Inflammatory macrophage treated with lipopolysaccharide for 4 hours (primary cell): Measurements from ENCODE around the gene TEP1.
"Not testable (repeated sequence)": the region's sequence is repeated elsewhere in the genome, so short reads cannot be mapped to it uniquely, and the experiment has no call there.

Experiments used
- DNase-seq: peaks from one replicate; pipeline ENCODE4 v3.0.0-alpha.2; 2020

The TEP1 gene

DNA sequence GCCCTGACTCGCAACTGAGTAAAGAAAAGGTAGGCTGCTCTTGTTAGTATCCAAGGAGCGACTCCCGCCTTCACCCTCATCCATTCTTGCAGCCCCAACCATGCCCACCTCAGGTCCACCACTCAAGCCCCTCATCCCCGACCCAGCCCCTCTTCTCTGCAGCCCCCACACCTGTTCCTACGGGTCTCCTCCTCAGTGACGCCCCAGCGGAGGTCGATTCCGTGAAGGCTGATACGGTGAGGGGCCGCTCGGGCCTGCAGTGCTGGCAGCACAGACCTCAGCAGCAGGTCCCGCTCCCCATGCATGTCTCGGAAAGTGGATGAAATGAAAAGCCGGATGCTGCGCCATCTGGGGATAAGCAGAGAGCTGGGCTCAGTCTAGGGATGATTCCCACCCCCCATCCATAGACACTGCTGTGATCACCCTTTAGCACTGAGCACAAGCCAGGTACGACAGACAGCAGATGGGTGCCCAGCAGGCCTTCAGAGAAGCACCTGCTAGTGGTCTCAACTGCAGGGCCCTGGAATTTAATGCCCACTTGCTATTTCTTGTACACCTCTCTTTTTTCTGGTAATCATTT, 26.9 kb downstream of the TEP1 start:
- no peak for DNase-seq

DNA sequence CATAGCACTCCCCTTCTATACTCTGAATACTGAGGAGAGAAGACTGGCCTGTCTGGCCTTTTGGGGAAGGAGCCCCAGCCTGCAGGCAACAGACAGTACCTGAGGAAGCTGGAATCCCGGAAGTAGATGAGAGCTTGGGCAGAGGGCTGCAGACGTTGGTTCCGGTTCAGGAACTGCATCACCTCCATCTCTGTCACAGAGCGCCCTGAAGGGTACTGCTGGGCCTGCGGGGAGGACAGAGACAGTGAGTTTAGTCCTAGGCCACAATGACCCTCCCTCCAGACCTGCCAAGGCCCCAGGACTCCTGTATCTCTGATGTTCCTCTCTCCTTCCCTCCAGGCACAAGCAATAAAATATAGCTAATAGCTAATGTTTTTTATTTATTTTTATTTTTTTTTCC, 28.4 kb downstream of the TEP1 start:
- DNase-seq: no peak

DNA sequence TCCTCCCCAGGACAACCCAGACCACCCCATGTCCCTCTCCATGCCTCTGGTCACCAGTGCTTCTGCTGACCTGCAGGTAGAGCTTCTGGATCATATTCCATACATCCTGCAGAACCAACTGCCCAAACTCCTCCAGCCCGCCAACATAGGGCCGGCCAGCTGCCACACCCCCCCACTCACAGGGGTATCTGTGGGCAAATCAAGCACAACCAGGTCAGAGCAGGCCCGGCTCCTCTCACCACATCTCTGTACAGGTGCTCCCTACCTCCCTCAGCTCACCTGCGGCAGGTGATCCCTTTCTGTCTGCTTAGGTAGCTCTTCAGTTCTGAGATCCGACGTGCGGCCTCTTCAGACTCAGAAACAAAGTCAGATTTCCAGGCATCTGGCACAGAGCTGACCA, 29.0 kb downstream of the TEP1 start:
- DNase-seq: no peak

DNA sequence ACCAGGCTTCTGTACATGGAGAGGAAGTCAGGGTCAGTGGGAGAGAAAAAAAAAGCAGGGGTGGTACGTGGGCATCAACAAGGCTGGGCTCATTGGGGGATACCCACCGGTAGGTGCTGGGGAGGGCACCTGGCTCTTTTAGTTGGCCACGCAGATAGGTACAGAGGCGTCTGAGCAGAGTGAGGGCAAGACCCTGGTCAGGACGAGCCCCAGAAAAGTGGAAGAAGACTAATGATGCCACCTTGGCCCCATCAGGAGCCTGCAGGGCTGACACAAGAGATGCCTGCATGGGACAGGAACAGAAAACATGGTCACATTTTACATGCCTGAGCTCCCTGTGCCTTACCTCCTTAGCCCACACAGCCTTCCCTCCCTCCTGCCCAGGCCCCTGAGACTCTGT, 29.7 kb downstream of the TEP1 start:
- DNase-seq: no peak

DNA sequence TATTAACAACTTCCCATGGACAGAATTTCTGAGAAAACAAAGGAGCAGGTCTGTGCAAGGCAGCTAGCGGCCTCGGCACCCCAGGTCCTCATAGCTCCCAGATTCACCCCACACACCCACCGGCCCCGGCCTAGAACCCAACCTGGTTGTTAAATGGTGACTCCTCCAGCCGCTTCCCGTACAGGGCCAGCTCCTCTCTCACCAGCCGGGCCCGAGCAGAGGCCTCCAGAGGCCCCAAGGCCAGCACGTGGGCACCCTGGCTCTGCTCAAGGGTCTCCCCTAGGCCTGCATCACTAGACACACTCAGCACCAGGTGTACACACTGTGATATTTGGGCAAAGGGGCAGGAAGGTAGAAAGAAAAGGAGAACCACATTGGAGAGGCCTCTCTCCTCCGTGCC, 30.3 kb downstream of the TEP1 start:
- DNase-seq: no peak

DNA sequence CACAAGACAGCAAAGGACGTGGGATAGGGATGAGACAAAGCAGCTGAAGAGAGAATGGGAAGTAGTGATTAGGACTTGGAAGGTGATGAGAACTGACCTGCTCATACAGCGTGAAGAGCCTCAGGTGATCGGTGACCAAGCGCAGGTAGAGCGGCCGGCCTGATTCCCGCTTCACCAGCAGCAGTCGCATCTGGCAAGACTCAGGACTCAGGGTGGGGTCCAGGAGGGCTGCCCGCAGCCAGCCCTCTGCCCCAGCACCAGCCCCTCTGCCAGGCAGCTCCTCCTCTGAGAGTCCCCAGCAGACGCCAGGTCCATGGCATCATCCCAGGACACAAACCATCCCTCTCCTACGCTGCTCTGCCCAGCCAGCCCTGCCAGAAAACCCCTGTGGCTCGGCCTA, 30.8 kb downstream of the TEP1 start:
- no peak for DNase-seq

DNA sequence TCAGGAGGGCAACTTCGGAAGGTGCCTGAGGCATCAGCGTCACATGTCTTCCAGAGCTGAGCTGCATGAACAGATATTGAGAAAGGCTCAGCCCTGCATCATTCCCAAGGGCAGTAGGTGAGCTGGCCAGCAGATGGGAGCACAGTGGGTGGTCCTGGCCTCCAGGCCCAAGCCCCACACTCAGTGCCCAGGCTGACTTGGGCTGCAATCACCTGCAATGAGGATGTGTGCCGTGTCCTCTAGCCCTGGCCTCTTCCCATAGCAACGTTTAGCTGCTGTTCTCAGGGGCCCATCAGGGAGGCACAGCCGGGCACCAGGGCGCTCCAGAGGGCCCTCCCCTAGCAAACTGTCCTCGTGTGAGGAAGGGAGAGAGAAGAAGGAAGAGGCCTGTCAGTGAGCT, 32.0 kb downstream of the TEP1 start:
- DNase-seq: no peak

DNA sequence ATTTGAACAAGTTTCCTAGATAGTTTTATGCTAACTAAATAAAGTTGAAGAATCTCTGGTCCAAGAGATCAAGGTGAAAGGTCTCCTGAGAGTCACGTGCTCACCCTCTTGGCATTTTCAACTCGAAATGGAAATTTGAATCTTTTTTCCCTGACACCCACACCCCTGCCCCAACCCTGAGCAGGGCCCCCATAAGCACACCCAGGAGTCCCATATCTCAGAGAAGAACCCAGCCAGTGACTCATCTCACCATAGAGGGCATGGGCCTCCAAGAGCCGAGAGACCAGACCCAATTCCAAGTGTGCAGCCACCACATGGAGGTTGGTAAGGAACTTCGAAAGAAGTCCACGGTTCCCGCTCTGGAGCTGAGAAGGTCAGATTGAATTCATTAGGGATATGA, 32.6 kb downstream of the TEP1 start:
- no peak for DNase-seq

DNA sequence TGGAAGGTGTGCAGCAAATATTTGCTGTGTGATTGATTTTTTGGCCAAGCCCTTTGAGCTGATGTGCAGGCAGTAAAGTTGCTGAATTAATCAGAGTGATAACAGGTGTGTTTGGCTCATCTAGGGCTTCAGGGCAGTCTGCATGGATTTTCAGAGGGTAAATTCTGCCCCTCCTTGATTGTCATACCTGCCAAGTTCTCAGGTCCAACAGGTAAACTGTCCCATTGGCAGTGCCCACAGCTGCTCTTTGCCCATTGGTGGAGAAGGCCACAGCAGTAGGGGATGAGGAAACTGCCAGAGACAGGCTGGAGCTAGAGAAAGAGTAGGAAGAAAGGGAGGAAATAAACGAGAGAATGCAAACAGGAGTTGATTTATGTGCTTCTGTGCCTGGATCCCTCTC, 33.6 kb downstream of the TEP1 start:
- no peak for DNase-seq

DNA sequence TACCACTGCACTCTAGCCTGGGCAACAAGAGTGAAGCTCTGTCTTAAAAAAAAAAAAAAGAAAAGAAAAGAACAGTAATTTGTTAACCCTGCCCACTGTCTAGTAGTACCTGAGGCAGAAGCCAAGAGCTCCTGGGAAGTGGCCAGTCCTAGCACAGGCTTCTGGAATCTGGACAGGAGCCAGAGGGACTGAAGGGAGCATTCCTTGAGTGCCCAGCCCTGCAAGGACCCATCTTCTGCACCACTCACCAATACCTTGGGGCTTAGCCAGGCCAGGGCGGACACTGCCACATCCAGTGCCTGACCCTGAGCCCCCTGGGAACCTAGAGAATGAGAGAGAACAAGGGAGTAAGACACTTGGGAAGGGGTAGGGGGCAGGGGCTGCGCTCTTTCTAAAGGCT, 36.1 kb downstream of the TEP1 start:
- DNase-seq: no peak

DNA sequence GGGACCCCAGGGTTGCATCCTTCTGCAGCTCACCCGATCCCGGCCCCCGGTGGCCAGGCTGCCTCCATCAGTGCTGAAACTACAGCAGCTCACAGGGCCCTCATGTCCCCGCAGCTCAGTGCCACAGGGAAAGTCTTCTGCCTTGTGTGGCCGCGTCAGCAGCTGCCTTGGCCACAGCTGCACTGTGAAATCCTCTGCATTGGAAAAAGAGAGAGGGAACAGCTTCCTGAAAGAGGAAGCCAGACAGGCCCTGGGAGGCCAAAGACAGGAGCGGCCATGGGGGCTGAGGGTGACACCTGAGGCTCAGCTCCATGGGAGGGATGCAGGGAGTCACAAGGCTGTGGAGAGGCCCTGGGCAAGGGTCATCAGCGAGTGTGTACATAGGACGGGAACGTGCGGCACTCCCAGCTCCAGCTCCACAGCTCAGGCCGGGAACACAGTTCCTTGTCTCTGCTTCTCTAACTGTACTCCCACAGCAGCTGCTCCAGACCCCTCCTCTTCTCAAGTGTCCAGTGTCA, 37.2 kb downstream of the TEP1 start:
- no peak for DNase-seq

DNA sequence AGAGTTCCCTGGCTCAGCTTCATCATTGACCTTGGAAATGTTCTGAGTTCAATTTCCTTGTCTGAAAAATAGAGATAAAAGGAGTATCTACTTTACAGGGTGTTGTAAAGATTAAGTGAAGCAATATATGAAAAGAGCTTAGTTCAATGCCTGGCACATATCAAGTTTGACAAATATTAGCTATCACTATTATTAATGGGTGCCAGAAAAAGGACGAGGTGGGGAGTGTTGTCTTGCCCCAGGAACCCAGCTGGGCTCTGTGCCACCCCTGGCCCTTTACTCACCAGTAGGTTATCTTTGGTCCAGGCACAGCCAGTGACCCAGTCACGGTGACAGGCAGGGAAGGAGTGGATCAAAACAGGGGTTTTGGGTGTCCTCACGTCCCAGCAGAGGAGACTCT, 37.8 kb downstream of the TEP1 start:
- DNase-seq: no peak

DNA sequence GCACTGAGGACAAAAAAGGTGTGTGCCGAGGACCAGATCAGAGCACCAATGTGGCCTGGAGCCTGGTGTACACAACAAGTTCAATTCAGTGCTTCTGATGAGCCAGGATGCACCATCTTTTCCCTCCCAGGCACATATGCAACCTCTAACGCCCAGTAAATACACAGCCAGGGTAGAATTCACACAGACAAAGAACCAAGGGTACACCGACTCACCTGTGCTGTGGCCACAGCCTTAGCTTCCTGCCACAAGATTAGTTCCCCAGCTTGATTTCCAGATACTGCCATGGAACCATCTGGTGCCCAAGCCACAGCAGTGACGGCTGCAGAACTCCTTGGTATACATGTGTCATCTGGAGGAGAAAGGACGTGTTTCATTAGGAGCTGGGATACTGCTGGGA, 40.5 kb downstream of the TEP1 start:
- no peak for DNase-seq

DNA sequence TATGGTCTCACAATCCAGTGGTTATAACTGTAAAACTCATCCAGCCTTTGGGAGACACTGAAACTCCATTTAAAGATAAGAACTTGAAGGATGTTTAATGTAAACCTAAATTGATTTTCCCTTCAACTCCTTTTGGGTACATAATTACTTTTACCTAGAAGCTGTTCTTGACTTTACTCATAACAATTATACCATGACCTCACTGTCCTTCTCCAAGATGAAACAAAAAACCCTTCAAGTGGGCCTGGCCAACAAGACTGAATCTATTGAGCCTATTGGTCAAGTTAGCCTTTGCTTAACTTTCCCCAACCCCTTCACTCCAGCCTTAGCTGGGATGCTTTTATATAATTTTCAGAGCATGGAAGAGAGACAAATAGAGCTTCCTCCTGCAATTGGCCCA, 47.4 kb downstream of the TEP1 start:
- DNase-seq: no peak

DNA sequence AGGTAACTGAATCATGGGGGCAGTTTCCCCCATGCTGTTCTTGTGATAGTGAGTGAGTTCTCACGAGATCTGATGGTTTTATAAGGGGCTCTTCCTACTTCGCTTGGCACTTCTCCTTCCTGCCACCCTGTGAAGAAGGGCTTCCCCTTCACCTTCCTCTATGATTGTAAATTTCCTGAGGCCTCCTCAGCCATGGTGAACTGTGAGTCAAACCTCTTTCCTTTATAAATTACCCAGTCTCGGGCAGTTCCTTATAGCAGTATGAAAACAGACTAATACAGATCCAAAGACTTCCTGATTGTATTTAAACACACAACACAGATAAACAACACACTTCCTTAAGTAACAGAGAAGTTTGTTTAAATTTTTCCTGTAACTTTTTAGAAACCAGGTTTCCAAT, 54.8 kb downstream of the TEP1 start:
- peak; percentile 53 for DNase-seq

DNA sequence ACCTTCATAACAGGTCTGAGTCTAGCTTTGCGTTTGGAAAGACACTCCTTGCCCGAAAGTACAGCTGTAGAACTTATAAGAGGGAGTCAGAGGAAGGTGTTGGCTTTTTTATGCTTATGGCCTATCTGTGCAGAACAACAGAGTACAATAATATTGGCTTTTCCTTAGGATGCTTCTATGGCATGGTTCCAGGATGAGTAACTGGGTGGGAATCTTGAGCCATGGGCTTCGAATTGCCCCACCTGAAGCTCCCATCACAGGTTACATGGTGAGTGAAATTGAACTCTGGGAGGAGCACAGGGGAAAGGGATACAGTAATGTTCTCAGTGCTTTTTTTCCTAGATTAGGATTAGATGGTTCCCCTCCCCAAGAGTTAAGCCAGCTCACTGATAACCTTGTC, 56.9 kb downstream of the TEP1 start:
- no peak for DNase-seq

DNA sequence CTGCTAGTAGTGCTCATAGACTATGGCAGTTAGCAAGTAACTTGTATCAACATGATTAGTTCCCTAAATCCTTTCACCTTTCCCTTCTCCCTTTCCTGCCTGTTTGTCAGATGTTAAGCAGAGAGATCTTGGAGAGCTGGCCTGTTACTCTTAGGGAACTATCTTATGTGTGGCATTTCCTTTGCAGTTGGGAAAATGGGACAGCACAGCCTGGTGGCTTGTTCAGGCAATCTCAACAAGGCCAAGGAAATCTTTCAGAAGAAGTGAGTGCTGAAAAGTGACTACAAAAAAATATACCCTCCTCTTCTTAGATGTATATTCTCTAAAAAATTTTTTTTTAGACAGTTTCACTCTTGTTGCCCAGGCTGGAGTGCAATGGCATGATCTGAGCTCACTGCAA, 62.4 kb downstream of the TEP1 start:
- no peak for DNase-seq

DNA sequence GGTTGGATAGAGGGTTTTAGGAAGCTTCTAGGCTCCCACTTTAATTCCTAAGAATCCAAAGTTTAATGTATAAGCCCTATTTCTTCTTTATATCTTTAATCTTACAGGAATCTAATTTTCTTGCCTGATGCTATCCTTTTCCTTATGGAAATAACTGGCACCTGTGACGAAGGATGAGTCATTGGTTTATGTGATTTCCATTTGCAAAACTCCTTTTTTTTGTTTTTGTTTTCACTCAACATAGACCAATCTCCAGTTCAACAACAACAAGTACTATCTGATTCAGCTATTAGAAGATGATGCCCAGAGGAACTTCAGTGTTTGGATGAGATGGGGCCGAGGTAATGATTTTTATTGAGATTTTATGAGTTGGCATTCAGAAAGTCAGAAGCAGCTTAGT, 63.0 kb downstream of the TEP1 start:
- no peak for DNase-seq

DNA sequence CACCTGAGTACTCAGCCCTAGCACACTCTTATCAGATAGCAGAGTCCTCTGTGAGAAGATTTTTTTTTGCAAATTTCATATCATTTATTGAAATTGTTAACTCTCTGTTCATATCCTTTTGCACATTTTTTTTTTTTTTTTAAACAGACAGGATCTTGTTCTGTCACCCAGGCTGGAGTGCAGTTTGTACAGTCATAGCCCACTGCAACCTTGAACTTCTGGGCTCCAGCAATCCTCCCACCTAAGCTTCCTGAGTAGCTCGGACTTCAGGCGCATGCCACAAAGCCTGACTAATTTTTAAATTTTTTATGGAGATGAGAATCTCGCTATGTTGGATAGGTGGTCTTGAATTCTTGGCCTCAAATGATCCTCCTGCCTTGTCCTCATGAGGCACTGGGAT, 65.6 kb downstream of the TEP1 start:
- DNase-seq: no peak

DNA sequence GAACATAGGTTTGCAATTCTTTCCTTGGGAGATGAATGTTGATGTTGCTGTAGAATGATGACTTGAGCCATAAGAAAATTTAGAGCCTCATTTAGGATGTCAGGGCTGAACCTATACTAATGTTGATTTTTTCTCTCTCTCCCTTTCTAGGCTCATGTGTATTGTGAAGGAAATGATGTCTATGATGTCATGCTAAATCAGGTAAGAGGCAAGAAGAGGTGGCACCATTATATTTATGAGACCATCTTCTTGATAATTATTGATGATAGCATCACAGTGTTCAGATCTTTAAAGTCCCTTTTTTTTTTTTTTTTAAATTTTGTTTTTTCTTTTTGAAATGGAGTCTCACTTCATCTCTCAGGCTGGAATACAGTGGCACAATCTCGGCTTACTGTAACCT, 66.6 kb downstream of the TEP1 start:
- DNase-seq: no peak

DNA sequence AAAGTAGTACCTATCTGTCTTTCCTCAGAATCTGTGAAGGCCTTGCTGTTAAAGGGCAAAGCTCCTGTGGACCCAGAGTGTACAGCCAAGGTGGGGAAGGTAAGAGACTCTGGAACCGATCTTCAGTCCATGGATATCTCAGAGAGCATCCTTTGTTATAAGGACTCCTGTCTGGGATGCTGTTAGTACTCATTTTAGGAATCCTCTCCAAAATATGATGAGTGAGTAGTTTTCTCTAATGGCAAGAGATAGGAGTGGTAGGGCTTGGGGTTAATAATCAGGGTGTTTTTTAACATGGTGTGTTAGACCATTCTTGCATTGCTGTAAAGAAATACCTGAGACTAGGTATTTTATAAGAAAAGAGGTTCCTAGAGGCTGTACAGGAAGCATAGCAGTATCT, 67.9 kb downstream of the TEP1 start:
- DNase-seq: no peak

DNA sequence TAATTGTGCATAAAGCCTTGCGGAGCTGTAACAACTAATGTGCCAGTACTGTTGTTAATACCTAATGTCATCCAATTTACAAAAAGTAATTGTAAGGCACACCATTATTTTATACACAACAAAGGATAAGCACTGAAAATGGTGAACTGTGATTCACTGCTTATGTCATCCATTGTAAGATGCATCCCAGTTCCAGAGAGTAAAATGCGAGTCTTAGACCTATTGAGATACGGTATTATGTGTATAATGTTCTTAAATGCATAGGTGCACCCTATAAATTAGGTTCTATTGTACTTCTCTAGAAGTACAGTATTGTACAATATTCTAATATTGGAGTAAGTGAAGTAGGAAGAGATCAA, 69.5 kb downstream of the TEP1 start:
- peak; percentile 22 for DNase-seq

DNA sequence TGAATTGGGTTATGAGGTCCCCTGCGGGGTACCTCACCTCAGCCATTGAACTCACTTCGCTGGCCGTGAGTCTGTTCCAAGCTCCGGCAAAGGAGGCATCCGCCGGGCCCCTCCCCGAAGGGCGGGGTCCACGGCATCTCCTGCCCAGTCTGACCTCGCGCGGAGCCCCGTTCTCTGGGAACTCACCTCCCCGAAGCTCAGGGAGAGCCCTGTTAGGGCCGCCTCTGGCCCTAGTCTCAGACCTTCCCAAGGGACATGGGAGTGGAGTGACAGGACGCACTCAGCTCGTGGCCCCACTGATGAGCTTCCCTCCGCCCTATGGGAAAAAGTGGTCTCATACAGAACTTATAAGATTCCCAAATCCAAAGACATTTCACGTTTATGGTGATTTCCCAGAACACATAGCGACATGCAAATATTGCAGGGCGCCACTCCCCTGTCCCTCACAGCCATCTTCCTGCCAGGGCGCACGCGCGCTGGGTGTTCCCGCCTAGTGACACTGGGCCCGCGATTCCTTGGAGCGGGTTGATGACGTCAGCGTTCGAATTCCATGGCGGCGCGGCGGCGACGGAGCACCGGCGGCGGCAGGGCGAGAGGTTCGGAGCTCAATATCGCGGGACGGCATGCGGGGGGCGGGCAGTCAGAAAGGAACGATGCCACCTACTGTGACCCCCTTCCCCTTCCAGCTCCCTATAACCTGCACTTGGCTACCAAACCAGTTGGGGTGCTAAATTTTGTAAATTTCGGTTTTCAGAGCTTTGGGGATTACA, 70.0 kb downstream of the TEP1 start, which contains the start of gene PARP2:
PARP2 (plus strand) TSS at position 544 of the 770 bp plus-strand sequence; CDS start at position 551, 7 bp downstream.
- DNase-seq: peak; percentile 99

DNA sequence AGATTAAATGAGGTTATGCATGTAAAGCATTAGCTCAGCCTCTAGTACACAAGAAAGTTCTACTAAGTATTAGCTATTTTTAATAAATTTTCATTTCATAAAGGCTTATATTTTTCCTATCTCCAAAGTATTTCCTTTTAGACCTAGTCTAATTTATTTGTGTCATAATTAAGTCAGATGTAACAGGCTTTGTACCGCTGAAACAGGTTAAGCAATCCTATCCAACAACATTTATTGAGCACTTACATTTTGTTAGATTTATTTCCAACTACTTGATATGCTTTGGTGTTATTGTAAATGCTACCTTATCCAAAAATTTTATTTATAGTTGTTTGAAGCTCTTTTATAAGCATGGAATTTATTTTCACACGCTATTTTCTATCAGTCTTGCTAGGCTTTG, 71.7 kb downstream of the TEP1 start:
- DNase-seq: no peak

DNA sequence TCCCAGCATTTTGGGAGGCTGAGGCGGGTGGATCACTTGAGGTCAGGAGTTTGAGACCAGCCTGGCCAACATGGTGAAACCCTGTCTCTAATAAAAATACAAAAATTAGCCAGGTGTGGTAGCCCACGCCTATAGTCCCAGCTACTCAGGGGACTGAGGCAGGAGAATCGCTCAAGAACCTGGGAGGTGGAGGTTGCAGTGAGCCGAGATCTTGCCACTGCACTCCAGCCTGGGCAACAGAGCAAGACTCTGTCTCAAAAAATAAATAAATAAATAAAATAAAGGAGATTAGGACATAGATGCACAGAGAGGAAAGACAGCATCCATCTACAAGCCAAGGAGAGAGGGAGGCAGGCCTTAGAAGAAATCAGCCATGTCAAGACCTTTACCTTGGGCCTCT, 72.3 kb downstream of the TEP1 start:
- not testable (repeated sequence) for DNase-seq
